ENCODE measurements around the gene ZDHHC1. TPM values are rescaled to one million over a fixed set of nuclear protein-coding genes. Genes with fewer than 3 reads are reported as not detected.

The ZDHHC1 gene
- total RNA-seq, 3 donors from 2014 or later: 17.4 to 20.3 (median 19.3) TPM

GRCh38 chr16:67393788-67394154 lies 22.5 kb downstream of the ZDHHC1 start:
- Histone ChIP-seq H3K36me3 (no peaks in the 10 kb centered on the region), H3K27me3 (no peaks in the 10 kb centered on the region), H3K4me1 (peaks cover 6 to 25% of the 10 kb centered on the region in 2 donors), H3K9me3 (no peaks in the 10 kb centered on the region), H3K4me3 (peak overlapping the region; percentile 42 to 65 (median 43)), H3K27ac (peak overlapping the region; percentile 73 to 82)
- intact Hi-C loops (cut with DNase I; ENCODE audit: low total_unique reads): loop anchor here (1.0 kb wide), 1 partner anchor 28 kb away; no protein-coding TSS in a partner anchor
- DNase-seq (ENCODE audit: low spot score in 2 of 2): no peak
- TF ChIP-seq POLR2AphosphoS5 (IDR thresholded peaks at IDR 0.05) (no peak), POLR2A (IDR thresholded peaks at IDR 0.05) (no peak)
- TF ChIP-seq, protein P1, sequence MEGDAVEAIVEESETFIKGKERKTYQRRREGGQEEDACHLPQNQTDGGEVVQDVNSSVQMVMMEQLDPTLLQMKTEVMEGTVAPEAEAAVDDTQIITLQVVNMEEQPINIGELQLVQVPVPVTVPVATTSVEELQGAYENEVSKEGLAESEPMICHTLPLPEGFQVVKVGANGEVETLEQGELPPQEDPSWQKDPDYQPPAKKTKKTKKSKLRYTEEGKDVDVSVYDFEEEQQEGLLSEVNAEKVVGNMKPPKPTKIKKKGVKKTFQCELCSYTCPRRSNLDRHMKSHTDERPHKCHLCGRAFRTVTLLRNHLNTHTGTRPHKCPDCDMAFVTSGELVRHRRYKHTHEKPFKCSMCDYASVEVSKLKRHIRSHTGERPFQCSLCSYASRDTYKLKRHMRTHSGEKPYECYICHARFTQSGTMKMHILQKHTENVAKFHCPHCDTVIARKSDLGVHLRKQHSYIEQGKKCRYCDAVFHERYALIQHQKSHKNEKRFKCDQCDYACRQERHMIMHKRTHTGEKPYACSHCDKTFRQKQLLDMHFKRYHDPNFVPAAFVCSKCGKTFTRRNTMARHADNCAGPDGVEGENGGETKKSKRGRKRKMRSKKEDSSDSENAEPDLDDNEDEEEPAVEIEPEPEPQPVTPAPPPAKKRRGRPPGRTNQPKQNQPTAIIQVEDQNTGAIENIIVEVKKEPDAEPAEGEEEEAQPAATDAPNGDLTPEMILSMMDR (IDR thresholded peaks at IDR 0.05): no peak

DNA sequence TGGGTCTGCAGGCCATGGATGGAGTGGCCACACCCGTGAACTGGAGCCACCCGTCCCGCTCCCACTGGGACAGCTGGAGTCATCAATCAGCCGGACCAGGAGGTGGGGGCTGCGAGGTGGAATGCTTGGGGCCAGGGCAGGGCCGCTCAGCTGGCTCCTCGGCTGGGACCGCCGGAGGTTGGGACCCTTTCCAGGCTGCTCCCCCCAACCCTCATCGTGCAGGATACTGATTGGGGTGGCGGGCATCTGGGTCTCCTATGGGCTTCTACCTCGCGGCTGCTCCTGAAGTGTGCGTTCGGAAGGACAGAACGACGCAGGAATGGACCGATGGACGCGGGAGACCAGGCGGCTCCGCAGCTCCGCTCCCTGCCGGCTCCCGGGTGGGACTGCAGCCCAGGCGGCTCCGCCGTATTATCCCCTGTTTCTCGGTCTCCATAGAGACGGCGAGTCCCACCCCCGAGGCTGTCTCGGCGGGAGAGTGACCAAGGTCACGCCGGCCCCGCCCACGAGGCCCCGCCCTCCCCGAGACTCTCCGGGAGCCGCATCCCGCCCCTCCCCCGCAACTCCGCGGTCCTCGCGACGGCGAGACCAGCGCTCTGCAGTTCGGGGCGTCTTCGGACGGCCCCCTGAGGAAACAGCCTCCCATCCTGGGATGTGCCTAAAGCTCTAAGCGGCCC lies 23.0 kb downstream of the ZDHHC1 start, which contains the start of gene TPPP3:
Gene TPPP3 (minus strand): TSS at position 388 of the 677 bp plus-strand sequence. CDS start 2,387 bp downstream, outside the sequence.
- no peaks in the 10 kb centered on the region for H3K9me3 ChIP-seq
- peak within 1 kb of the TSS; percentile 42 to 65 (median 43) for H3K4me3 ChIP-seq
- no peaks in the 10 kb centered on the region for H3K36me3 ChIP-seq
- peak within 1 kb of the TSS; percentile 73 to 82 for H3K27ac ChIP-seq
- H3K4me1 ChIP-seq: peaks cover 6 to 25% of the 10 kb centered on the region in 2 donors
- TF ChIP-seq POLR2A (IDR thresholded peaks at IDR 0.05) (peak; percentile 15), POLR2AphosphoS5 (IDR thresholded peaks at IDR 0.05) (peak in 1 of 3 donors; percentile 30)
- TF ChIP-seq, protein P1 (IDR thresholded peaks at IDR 0.05): peak; percentile 42 to 75 (median 65)
- intact Hi-C loops (cut with DNase I; ENCODE audit: low total_unique reads): no loop called here
- no peaks in the 10 kb centered on the region for H3K27me3 ChIP-seq
- peak; percentile 78 to 95 for DNase-seq (ENCODE audit: low spot score in 2 of 2)

DNA sequence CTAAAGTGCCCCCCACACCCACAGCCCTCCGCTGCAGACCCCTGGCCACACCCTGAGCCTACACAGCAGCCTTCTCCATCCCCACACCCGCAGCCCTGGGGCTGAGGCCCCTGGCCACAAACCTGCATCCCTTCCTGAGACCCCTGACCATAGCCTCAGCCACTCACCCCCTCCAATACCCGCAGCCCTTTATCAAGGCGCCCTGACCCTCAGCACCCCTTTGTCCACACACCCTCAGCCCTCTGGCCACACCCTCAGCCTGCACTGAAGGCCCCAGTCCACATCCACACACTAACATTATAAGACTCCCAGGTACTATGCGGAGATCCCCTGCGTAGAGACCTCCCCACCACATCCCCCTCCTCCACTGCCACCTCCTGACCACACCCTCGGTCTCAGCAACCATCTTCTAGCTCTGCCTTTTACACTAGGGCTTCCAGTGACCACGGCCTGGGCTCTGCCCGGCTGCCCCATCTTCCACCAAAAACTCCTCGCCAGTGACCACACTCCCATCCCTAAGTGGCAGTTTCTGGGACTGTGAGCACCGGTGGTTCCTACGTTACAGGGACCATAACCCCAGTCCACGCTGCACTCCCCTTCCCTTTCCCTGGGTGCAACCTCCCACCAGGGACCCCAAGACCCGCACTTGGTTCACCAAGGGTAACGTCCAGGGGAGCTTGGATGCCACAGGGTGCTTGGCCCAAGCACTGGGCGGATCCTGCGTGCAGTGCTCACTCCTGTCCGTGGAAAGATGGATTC lies 23.8 kb downstream of the ZDHHC1 start:
- Histone ChIP-seq H3K27me3 (no peaks in the 10 kb centered on the region), H3K9me3 (no peaks in the 10 kb centered on the region), H3K27ac (peak overlapping the region; percentile 73 to 82), H3K36me3 (no peaks in the 10 kb centered on the region), H3K4me3 (peak overlapping the region; percentile 42 to 65 (median 43)), H3K4me1 (peaks cover 6 to 23% of the 10 kb centered on the region in 2 donors)
- intact Hi-C loops (cut with DNase I; ENCODE audit: low total_unique reads): no loop called here
- DNase-seq (ENCODE audit: low spot score in 2 of 2): no peak
- no peak for TF ChIP-seq POLR2AphosphoS5 (IDR thresholded peaks at IDR 0.05)
- TF ChIP-seq, protein P1 (IDR thresholded peaks at IDR 0.05): no peak
- no peak for TF ChIP-seq POLR2A (IDR thresholded peaks at IDR 0.05)

DNA sequence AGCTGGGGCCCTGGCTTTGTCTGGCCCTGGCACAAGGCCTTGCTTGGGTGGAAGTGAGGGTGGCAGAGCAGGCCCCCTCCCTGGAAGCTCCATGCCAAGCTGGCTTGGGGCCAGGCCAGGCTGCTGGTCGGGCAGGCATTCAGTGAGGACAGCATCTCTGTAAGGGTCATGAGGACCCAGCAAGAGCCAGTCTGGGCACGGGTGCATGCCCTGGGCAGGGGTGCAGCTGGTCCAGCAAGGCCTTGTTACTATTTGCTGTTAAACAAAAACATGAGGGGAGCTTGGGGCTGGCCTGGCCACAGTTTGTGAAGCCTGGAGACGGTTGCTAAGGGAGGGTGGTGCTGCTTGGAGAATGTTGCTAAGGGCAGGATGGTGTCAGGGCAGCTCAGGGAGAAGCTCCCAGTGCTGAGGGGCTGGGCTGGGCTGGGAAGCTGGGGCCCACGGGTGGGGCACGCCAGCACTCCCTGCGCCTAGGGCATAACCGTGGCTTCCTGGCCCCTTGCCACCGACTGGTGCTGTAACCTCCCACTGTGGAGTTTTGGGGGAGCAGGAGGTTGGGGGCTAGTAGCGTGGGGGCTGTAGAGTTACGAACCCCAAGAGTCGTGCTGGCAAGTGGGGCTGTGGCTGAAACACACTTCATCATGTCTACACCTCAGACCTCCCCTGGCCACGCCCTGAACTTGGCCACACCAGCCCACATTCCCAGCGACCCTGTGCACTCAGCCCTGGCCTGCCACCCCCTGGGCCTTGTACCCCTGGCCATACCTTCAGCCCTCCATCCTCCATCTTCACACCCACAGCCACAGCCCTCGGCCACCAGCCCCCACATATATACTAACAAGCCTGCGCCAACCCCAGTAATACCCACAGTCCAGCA lies 24.6 kb downstream of the ZDHHC1 start:
- no peaks in the 10 kb centered on the region for H3K9me3 ChIP-seq
- H3K27ac ChIP-seq: peak overlapping the region in 1 of 2 donors; percentile 82
- peaks cover 6 to 17% of the 10 kb centered on the region in 2 donors for H3K4me1 ChIP-seq
- intact Hi-C loops (cut with DNase I; ENCODE audit: low total_unique reads): no loop called here
- TF ChIP-seq POLR2AphosphoS5 (IDR thresholded peaks at IDR 0.05) (no peak), POLR2A (IDR thresholded peaks at IDR 0.05) (no peak)
- TF ChIP-seq, protein P1 (IDR thresholded peaks at IDR 0.05): no peak
- no peak for DNase-seq (ENCODE audit: low spot score in 2 of 2)
- no peaks in the 10 kb centered on the region for H3K27me3 ChIP-seq
- no peaks in the 10 kb centered on the region for H3K36me3 ChIP-seq
- H3K4me3 ChIP-seq: peak overlapping the region in 1 of 3 donors; percentile 43
